HG03108 (cell line): ENCODE measurements around the gene TXNRD2.
"Not testable (repeated sequence)": the region's sequence is repeated elsewhere in the genome, so short reads cannot be mapped to it uniquely, and the experiment has no call there.

Experiments used
- ATAC-seq: cut with Tn5 transposase; IDR thresholded peaks from one replicate; pipeline ENCODE4 v1.9.1; 2021; ENCODE audit warnings: moderate library complexity; ENCODE audit not compliant: unreplicated experiment

TXNRD2 gene

DNA sequence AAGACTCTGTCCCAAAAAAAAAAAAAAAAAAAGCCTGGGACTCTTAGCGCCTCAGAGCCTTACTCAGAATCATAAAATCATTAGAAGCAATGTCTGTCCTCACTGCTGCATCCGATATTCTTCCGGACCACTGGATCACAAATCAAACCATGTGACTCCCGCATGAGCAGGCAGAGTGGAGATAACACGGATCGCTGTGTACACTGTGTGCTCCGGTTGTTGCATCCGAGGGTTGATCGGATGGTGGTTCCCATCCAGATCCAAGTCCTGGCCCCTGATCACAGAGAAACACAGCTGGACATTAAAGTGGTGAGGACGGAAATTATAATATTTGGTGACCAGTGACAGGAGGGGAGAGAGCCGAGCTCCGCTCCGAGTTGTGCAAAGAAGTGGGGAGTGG, 9.7 kb upstream of the TXNRD2 start:
- ATAC-seq: no peak

DNA sequence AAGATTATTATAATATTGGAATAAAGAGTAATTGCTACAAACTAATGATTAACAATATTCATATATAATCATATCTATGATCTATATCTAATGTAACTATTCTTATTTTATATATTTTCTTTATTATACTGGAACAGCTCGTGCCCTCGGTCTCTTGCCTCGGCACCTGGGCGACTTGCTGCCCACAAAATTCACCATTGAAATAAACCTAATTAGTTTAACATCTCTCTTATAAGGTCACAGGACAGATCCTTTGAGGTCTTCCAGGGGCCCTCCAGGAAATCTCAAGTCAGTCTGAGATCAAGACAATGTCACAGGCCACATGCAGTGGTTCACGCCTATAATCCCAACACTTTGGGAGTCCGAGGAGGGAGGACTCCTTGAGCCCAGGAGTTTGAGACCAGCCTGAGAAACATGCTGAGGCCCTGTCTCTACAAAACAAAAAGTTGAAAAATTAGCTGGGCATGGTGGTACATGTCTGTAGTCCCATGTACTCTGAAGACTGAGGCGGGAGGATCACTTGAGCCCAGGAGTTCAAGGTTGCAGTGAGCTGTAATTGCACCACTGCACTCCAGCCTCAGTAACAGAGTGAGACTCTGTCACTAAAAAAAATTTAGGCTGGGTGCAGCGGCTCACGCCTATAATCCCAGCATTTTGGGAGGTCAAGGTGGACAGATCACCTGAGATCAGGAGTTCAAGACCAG, 6.6 kb upstream of the TXNRD2 start:
- ATAC-seq: no peak

DNA sequence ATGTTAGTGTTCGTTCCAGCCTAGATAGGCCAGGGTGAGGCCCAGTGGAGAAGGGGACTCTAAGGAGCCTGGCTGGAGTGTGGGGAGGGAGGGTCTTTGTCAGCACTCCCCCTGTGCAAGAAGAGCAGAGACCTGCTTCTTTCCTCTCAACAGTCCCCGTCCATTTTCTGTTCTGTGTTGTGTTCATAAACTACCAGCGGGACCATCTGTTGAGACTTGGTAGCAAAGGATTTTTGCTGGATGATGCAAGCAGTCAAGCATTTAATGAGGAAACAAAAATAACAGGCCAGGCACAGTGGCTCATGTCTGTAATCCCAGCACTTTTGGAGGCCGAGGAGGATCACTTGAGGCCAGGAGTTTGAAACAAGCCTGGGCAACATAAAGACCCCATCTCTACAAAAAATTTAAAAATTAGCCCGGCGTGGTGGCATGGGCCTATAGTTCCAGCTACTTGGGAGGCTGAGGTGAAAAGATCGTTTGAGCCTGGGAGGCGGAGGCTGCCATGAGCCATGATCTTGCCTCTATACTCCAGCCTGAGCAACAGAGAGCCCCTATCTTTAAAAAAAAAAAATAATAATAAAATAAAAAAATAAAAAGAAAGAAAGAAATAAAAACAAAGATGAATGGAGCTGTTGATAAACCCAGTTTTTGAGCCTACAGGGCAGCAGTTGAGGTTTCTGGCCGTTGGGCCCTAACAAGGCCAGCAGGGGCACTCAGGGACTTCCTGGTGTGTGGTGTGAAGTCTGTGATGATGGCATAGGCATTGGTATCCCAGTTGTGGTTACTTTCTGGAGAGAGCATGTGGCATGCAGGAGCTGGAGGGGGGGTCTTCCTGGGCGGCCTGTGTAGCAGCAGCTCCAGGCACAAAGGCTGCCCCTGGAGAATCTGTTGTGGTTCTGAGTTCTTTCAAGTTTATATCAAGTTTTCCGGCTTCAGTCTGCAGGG, 1.7 kb upstream of the TXNRD2 start:
- no peak for ATAC-seq

DNA sequence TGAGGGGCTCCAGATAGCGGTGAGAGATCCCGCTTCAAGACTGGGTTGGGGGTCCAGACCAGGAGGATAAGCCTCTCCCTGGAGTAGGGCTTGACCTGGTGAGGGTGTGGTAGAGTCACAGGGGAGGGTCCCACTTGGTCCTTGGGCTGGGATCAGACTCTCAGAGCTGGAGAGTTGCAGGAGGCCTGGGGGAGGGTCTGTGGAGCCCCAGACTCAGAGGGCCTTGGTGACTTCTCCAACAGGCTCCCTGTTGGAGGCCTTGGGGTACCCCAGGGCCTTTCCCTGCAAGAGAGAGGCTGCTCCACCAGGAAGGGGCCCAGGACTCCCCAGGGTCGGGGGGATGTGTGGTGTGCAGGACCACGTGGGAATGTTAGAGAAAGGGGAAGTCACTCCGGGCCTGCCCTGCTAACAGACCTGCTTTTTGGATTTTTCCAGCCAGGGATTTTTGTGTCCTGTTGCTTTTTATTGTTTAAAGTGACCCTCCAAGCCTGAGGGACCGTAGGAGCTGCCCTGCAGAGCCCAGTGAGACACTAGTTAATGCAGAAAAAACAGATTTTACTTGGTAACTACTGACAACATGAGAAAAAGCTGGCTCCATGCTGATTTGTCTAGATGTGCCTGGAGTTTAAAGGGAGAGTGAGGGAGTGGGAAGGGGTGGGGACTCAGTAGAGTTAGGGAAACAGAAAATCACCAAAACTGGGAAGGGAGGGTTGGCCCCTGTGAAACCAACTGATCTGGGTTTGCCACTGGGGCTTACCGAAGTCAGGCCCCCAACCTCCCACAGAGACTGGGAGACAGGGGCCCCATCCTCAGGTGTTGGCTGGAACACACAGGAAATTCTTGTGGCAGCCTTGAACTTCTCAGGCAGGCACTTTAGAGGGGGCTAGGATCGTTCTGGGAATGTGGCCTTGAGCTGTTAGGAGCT, 801 bp upstream of the TXNRD2 start:
- ATAC-seq: no peak

DNA sequence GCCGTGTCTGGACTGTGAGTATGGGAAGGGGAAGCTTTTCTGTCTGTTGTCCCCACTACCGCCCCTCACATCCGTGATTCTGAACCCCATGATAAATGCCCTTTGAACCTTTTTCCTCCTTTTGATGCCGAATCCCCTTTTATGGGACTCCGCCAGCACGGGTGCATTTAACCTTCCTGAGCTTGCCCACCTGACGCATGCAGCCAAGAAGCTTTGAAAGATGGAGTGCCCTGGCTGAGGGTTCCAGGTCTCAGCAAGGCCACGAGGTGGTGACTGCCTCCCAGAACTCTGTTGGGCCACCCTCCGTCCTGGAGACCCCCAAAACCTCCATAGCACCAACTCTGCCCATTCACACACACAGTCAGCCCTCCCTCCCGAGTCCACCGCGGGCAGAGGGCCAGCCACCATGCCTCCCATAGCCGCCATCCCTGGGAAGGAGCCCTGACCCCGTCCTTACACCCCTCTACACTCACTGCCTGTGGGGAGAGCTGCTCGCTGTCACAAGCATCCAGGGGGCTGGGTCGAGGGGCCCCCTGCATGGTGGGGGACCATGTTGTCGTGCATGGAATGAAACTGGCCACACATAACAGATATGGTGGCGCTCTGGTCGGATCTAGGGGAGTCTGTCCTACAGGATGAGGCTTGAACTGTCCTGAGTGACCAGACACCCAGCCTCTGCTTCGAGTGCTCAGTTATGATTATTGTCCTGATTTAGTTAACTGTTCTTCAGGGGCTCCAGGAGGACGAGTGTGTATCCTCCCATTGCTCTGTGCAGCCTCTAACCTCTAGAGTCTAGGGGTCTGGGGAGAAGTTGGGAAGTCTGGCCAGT, 868 bp downstream of the TXNRD2 start:
- no peak for ATAC-seq

DNA sequence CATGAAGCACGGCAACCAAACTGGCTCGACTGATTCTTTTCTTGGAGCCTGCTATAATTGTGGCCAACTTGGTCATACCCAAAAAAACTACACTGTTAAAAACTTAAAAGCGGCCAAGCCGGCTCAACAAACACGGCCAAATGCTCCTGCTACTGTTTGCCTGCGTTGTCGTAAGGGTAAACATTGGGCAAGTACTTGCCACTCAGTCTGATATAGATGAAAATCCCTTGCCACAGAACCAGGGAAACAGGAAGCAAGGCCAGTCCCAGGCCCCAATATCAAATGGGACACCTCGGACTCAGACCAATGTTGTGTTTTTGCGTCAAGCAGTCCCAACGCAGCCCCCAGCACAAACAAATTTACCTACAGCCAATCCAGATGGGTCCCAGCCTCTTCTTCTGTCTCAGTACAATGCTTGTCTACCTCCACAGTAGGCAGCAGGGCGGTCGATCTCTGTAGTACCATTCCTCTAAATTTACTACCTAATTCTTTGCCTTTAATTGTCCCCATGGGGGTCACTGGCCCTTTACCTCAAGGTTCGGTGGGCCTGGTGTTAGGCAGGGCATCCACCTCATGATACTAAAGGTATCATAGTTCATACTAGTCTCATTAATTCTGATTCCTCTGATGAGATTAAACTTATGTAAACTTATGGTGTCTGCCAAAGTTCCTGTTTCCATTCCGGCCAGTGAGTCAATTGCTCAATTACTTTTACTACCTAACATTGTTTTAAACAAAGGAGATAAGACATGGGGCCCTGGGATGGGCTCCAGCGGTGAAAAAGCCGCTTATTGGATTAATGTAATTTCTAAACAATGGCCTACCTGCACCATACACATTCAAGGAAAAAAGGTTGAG, 3.8 kb downstream of the TXNRD2 start:
- ATAC-seq: no peak

DNA sequence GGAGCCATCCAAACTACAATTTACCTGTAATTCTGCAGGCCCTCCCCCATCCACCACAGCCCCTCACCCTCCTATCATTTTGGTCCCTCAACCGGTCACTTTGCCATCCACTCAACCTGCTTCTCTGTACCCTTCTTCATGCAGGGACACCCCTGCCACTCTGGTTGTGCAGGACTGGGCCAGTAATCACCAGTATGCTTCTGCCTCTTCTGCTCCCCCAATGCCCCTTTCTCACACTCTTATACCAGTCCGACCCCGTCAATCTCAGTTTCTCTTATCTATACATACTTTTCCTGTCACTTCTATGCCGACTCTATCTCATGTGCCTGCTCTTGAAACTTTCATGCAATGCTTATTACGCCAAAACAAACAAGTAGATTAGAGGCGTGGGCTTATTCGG, 5.1 kb downstream of the TXNRD2 start:
- no peak for ATAC-seq

DNA sequence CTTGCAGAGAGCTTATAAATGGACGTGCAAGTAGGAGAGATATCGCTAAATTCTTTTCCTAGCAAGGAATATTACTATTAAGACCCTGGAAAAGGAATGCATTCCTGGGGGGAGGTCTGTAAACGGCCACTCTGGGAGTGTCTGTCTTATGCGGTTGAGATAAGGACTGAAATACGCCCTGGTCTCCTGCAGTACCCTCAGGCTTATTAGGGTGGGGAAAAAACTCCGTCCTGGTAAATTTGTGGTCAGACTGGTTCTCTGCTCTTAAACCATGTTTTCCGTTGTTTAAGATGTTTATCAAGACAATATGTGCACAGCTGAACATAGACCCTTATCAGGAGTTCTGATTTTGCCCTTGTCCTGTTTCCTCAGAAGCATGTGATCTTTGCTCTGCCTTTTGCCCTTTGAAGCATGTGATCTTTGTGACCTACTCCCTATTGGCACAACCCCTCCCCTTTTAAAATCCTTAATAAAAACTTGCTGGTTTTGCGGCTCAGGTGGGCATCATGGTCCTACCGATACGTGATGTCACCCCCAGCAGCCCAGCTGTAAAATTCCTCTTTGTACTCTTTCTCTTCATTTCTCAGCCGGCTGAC, 6.4 kb downstream of the TXNRD2 start:
- not testable (repeated sequence) for ATAC-seq

DNA sequence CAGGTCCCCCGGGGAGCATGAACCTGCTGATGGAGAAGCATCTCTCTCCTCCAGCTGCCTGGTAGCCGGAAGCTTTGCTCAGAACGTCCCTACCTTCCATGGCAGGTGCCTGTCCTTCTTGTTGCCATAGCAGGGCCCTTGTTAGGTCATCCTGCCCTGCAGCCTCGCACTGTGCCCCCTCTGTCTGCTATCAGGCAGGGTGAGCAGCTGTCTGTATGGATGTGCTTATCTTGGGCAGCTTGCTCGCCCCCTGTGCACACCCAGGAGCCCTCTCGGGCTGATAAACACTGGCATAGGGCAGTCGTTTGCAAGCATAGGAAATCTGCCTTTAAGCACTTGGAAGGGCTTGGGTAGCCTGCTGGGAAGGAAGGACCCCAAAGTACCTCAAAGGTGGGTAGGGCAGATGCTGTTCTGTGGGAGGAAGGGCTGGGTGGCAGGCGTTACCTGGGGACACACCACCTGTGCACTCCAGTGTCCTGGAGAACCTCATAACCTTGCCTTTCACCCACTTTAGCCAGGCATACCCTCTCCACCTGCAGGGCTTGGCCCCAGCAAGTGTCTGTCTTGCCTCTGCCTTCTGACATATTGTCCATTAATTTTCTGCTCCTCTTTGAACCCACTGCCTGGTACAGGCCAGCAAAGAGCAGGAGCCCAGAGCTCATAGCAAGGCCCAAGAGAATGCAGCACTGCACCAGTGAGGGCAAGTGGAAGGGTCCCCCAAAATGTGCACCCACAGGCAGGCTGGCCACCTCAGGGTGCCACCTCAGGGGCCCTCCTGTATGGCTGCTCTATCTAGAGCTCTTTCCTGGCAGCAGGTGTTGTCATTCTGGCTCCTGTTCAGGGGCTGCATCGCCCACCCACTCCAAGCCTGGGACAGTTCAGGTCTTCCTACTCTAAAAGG, 8.0 kb downstream of the TXNRD2 start:
- no peak for ATAC-seq

DNA sequence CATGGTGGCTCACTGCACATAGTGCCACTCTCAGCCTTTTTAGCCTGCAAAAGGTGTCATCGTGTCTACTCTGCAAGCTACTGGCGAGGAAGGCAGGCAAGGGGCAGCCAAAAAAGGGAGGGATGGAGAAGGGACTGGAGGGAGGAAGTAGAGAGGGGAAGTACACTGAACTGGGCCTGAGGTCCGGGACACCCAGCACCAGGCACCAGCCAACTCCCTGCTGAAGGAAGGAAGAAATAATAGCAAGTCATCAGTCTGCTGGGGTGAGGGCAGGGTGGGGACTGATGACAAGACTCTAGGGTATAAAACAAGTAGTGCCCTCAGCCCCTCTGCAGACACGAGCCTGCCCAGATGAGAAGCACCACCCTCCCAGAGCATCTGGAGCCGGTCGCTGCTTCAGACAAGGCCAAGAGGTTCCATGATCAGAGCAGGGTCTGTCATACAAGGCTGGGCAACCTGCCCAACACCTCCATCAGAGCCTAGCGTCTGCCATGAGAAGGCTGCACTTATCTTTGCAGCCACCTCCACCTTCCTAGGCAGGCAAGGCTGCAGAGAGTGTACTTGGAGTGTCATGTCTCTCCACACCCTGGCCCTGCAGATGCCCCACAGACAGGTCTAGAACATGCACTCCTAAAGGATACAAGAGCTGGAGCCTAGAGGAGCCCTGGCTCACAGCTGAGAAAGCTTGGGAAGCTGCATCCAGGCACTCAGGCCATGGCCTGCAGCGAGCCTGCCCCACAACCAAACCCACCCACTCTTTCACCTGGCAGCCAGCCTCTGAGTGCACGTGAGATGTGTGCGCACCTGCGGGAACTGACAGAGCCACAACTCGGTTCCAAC, 9.0 kb downstream of the TXNRD2 start:
- no peak for ATAC-seq

DNA sequence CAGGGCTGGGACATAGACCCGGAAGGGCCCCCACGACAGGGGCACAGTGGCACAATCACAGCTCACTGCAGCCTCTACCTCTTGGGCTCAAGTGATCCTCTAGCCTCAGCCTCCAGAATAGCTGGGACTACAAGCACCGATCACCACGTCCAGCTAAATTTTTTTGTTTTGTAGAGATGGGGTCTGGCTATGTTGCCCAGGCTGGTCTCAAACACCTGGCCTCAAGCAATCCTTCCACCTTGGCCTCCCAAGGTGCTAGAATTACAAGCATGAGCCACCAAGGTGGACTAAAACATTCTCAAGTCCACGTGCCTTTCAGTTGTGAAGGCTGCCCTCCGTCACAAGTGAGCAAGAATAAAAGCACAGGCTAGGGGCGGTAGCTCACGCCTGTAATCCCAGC, 10.1 kb downstream of the TXNRD2 start:
- ATAC-seq: no peak

DNA sequence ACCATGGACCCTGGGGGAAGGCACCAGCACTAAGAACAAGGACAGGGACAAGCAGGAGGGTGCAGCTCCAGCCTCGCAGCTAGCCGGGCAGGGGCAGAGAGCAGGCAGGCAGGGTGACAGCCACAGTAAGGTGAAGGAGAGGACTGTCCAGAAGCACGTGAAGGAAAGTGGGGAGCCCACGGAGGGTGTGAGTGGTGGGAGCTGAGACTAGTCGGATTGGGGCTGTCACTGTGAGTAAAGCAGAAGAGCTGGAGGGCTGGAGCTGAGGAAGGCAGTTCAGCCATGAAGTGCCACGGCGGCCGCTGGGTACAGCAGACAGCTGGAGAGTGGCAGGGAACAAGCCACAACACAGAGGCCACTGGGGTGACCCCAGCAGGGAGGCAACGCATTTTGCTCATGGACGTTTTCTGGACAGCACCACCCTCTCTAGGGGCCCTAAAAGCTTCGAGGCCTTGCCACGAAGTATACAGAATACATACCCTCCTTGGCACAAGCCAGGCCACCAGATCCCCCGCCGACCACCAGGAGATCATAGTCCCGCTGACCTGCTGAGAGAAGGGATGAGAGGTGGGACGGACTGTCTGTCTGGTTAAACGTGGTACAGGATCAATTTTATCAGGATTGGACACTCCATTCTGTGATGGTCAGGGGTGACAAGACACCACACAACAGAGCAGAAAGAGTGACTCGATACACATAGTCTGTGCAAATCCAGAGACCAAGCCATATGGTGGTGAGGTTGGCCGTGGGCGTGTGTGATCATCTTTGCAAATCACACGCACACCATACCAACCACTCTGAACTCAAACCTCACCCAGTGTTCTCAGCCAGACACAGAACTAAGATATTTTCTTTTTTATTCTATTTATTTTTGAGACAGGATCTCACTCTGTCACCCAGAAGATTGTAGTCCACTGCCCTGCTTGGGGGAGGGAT, 10.8 kb downstream of the TXNRD2 start:
- no peak for ATAC-seq

DNA sequence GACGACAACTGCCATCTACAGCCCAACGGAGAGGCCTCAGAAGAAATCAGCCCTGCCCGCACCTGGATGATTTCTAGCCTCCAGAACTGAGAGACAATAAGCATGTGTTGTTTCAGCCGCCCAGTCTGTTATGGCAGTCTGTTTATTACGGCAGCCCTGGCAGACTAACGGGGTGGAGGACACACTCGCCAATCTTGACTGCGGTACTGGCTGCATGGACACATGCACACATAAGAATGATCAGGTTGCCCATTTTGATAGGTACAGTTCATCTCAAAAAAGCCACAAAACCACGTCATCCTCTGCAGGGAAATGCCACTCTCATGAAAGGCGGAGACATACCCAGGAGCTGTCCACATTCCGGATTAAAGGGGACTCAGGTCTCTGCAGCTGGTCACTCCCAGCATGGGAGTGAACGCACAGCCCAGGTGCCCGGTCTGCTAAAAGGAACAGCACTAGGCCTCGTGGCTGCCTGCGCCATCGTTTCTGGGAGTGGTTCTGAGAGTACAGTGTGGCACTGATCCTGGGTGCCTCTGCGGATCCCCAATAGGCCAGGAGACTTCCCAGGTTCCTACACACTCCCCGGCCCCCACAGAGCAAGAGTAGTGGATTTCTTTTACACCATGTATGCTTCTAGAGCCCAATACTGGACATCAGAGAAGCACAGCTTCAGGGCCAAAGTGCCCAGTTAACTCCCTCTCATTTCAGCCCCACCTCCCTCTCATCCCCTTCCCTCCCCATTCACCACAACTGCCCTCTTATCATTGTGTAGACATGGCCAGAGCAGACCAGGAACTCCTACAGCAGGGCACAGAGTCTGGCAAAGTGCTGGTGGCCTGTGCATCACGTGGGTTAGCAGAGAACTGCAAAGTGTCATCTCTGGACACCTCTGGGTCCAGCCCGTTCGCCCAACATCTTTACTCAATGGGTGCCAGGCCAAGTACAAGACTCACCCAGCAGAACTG, 11.8 kb downstream of the TXNRD2 start:
- ATAC-seq: no peak

DNA sequence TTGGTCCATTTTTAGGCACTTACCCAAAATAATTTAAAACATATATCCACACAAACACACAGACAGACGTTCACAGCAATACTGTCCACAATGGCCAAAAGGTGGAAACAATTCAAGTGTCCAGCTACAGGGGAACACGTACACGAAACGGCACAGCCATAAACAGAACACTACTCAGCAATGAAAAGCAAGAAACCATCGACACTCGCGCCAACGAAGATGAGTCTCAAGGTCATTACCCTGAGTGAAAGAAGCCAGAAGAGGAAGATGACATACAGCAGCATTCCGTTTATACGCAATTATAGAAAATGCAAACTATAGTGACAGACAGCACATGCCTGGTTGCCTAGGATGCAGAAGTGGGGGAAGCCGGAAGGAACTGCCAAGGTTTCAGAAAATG, 13.4 kb downstream of the TXNRD2 start:
- no peak for ATAC-seq

DNA sequence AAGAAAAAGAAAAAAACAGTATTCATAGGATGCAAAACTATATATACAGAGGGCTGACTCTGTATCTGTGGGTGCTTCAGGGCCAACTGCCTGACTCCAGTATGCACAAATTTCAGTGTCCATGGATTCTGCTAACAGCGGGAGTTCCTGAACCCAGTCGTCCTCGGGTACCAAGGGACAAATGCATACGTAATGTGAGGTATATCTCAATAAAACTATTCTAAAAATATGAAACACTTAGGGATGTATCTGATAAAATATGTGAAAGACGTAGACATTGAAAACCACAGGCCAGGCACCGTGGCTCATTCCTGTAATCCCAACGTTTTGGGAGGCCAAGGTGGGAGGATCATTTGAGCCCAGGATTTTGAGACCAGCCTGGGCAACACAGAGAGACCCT, 13.9 kb downstream of the TXNRD2 start:
- no peak for ATAC-seq
